K562 (cell line): ENCODE measurements around the gene PXN. TPM values are rescaled to one million over a fixed set of nuclear protein-coding genes. Genes with fewer than 3 reads are reported as not detected.
A peak's percentile ranks its signal among the peaks of the same experiment; 100 is the strongest.

ENCODE experiments used
- C11orf30 ChIP-seq: fragments of 450-650 bp; IDR thresholded peaks from 2 replicates; pipeline ENCODE4 v1.6.1; 2016; ENCODE audit warnings: low read depth, mild to moderate bottlenecking
- CLOCK ChIP-seq: fragments of 250-450 bp; sonication (Bioruptor Pico); IDR thresholded peaks from 2 replicates; pipeline ENCODE4 v1.4.0; 2020; ENCODE audit warnings: mild to moderate bottlenecking, moderate library complexity, borderline replicate concordance
- E2F3 ChIP-seq: fragments of 250-450 bp; sonication (Bioruptor Pico); IDR thresholded peaks from 2 replicates; pipeline ENCODE4 v1.4.0; 2020; ENCODE audit warnings: mild to moderate bottlenecking
- EHMT2 ChIP-seq: fragments of 450-650 bp; IDR thresholded peaks from 2 replicates; pipeline ENCODE4 v1.6.1; 2018; ENCODE audit warnings: antibody characterized with exemption
- FOXK1 ChIP-seq: sonication (generic); formaldehyde crosslinking; IDR thresholded peaks from 2 replicates; pipeline ENCODE4 v1.8.0; 2022; ENCODE audit warnings: missing genetic modification reagents, mild to moderate bottlenecking, borderline replicate concordance
- HNRNPL ChIP-seq: fragments of 200-400 bp; formaldehyde crosslinking; IDR thresholded peaks from 2 replicates; pipeline ENCODE4 v1.6.1; 2017; ENCODE audit warnings: low read depth, mild to moderate bottlenecking, low read length
- NR2C2 ChIP-seq, 2 experiments: fragments of 200-800 bp in 1 of 2; sonication (Bioruptor generic) in 1 of 2; sonication (generic) in 1 of 2; formaldehyde crosslinking in 1 of 2; IDR thresholded peaks; 2 replicates each; pipeline versions ENCODE4 v1.6.1 to v1.8.0; 2016 to 2022; ENCODE audit warnings: mild to moderate bottlenecking in 1 of 2, missing compliant biosample characterization in 1 of 2, missing genetic modification characterization in 1 of 2, missing genetic modification reagents in 1 of 2
- PCBP1 ChIP-seq: fragments of 200-400 bp; formaldehyde crosslinking; IDR thresholded peaks from 2 replicates; pipeline ENCODE4 v1.6.1; 2018; ENCODE audit warnings: mild to moderate bottlenecking, low read depth, low read length; ENCODE audit not compliant: poor library complexity, severe bottlenecking
- RBM25 ChIP-seq: fragments of 200-400 bp; formaldehyde crosslinking; IDR thresholded peaks from 2 replicates; pipeline ENCODE4 v1.6.1; 2018; ENCODE audit warnings: low read length, low read depth, moderate library complexity; ENCODE audit not compliant: severe bottlenecking
- SOX6 ChIP-seq: fragments of 450-650 bp; IDR thresholded peaks from 2 replicates; pipeline ENCODE4 v1.6.1; 2014; ENCODE audit warnings: mild to moderate bottlenecking
- SRF ChIP-seq, 2 experiments: fragments of 250-450, 450-650 bp in 1 of 2; sonication (Bioruptor Pico) in 1 of 2; sonication (generic) in 1 of 2; formaldehyde crosslinking; IDR thresholded peaks; 2 replicates each; pipeline versions ENCODE4 v1.5.0 to v1.5.1; 2020 to 2022; ENCODE audit warnings: mild to moderate bottlenecking in 1 of 2, missing genetic modification reagents in 1 of 2
- SRSF1 ChIP-seq: fragments of 200-400 bp; formaldehyde crosslinking; IDR thresholded peaks from 2 replicates; pipeline ENCODE4 v1.6.1; 2017; ENCODE audit warnings: mild to moderate bottlenecking, low read depth, low read length, moderate library complexity
- TFAM ChIP-seq: fragments of 250-450 bp; sonication (Bioruptor Pico); conservative IDR thresholded peaks from 2 replicates; pipeline ENCODE4 v1.5.0; 2021; ENCODE audit warnings: mild to moderate bottlenecking, moderate library complexity
- ZNF24 ChIP-seq: fragments of 450-650 bp; IDR thresholded peaks from 2 replicates; pipeline ENCODE4 v1.6.1; 2016
- ZNF253 ChIP-seq: fragments of 250-450 bp; sonication (Bioruptor Pico); conservative IDR thresholded peaks from 2 replicates; pipeline ENCODE4 v1.6.1; 2021; ENCODE audit warnings: mild to moderate bottlenecking
- polyA plus RNA-seq, 8 experiments: library from polyadenylated mRNA; depleted of rRNA in 4 of 8; stranded (reverse) in 5 of 8; unstranded in 3 of 8; fragments of >200 nt; fragmentation: Nextera tagmentation in 2 of 8; fragmentation: Illumina TruSeq in 1 of 8; extraction: Ambion mirVana in 2 of 8; extraction: Trizol in 1 of 8; gene quantifications; 2 replicates each; pipeline versions ENCODE4 v1.2.1 to v1.2.3, GENCODE V29; 2011 to 2014; ENCODE audit warnings: inconsistent platforms in 1 of 8, missing spikeins in 1 of 8
- total RNA-seq, 7 experiments: library from RNA; depleted of rRNA in 6 of 7; stranded (reverse); fragments of >200 nt in 6 of 7; fragmentation: Illumina TruSeq in 2 of 7; extraction: Trizol in 2 of 7; gene quantifications; 2 replicates each; pipeline versions ENCODE4 v1.2.1 to v1.2.3, GENCODE V29; 2011 to 2021; ENCODE audit warnings: low replicate concordance in 1 of 7
- TF ChIP-seq, protein P1 (sequence below): sonication (generic); formaldehyde crosslinking; IDR thresholded peaks from 2 replicates; pipeline ENCODE4 v1.8.1; 2022; ENCODE audit warnings: missing genetic modification reagents
- TF ChIP-seq, protein P2 (sequence below): fragments of 200-800 bp; sonication (Bioruptor generic); IDR thresholded peaks from 2 replicates; pipeline ENCODE4 v1.6.1; 2017; ENCODE audit warnings: missing genetic modification characterization, missing compliant biosample characterization

Gene PXN
- total and polyA plus RNA-seq, 9 of the 15 experiments (the other 6 are each of a cell fraction or from before 2014, with no cell fraction given), result 4.0 to 74.1 (median 18.6) TPM

DNA sequence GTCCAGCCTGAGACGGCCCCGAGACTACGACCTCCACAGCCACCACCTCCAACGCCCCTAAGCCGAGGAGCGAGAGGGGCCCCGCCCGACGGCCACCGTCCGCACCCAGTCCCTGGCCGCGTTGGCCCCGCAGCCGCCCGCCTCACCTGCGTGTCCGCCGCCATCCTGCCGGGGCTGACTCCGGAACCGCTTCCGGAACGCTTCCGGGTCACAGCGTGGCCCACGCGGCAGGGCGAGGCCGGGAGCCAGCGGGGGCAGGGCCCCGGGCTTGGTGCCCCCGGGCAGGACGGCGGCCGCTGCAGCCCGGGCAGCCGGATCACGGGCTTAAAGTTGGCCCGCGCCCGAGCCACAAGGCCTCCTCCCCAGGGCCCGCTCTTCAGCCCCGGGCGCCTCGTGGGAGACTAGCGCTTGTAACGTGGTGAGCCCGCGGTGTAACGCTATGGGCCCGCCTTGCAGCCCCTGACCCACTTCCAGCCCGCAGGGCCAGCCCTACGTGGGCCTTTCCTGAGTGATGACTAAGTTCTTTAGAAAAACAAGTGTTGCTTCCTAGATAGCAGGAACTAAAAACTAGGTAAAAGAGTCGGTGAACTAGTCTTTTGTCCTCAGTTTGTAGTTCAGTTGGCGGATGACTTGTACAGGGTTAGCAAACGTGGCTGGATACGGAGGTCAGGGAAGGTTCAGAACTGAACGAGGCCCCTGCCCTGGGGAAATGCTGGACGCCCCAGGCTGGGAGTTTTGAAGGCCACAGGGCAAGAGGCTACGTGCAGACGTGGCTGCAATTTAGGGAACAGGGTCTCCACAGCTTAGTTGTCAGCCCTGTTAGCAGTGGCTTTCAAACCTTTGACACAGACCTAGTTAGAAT lies 70.8 kb downstream of the PXN start, which contains the start of gene GCN1 (continued):
- TF ChIP-seq NR2C2 (CRISPR knock-in tag; IDR thresholded peaks at IDR 0.05) (peak; percentile 100), NR2C2 (tag; IDR thresholded peaks at IDR 0.05) (peak; percentile 100), FOXK1 (CRISPR knock-in tag) (peak; percentile 89), ZNF24 (no peak), CLOCK (CRISPR knock-in tag) (no peak), PCBP1 (peak; percentile 89), HNRNPL (peak; percentile 100), E2F3 (CRISPR knock-in tag) (0 out of 2 replicates have a peak, but pooled peaks have one; percentile 51), EHMT2 (no peak), SOX6 (no peak; the same call in 1 of the 2 replicates), ZNF253 (no peak), SRSF1 (0 out of 2 replicates have a peak, but pooled peaks have one; percentile 38), TFAM (CRISPR knock-in tag) (no peak), C11orf30 (peak; percentile 93), SRF (CRISPR knock-in tag; IDR thresholded peaks at IDR 0.05) (peak in 1 of 2 experiments; percentile 44; a peak in 1 of 4 replicates), RBM25 (no peak)
- TF ChIP-seq, protein P1, sequence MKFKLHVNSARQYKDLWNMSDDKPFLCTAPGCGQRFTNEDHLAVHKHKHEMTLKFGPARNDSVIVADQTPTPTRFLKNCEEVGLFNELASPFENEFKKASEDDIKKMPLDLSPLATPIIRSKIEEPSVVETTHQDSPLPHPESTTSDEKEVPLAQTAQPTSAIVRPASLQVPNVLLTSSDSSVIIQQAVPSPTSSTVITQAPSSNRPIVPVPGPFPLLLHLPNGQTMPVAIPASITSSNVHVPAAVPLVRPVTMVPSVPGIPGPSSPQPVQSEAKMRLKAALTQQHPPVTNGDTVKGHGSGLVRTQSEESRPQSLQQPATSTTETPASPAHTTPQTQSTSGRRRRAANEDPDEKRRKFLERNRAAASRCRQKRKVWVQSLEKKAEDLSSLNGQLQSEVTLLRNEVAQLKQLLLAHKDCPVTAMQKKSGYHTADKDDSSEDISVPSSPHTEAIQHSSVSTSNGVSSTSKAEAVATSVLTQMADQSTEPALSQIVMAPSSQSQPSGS (CRISPR knock-in tag), result no peak
- TF ChIP-seq, protein P2, sequence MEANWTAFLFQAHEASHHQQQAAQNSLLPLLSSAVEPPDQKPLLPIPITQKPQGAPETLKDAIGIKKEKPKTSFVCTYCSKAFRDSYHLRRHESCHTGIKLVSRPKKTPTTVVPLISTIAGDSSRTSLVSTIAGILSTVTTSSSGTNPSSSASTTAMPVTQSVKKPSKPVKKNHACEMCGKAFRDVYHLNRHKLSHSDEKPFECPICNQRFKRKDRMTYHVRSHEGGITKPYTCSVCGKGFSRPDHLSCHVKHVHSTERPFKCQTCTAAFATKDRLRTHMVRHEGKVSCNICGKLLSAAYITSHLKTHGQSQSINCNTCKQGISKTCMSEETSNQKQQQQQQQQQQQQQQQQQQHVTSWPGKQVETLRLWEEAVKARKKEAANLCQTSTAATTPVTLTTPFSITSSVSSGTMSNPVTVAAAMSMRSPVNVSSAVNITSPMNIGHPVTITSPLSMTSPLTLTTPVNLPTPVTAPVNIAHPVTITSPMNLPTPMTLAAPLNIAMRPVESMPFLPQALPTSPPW, result peak; percentile 68; the same call in 1 of the 2 replicates
